Endothelial cell of umbilical vein (primary cell): ENCODE measurements around the gene PIGQ.

Experiments
- EZH2 ChIP-seq: IDR thresholded peaks from 2 replicates; pipeline ENCODE4 v1.6.1; 2012; ENCODE audit warnings: borderline replicate concordance, low read depth, mild to moderate bottlenecking, moderate library complexity, low read length, inconsistent platforms; ENCODE audit not compliant: severe bottlenecking
- FOS ChIP-seq: IDR thresholded peaks from 2 replicates; pipeline ENCODE4 v1.6.1; 2011; ENCODE audit warnings: mild to moderate bottlenecking, low read length, moderate library complexity, borderline replicate concordance; ENCODE audit not compliant: insufficient read depth
- JUN ChIP-seq: IDR thresholded peaks from 2 replicates; pipeline ENCODE4 v1.6.1; 2011; ENCODE audit warnings: borderline replicate concordance, low read depth; ENCODE audit not compliant: insufficient read length, insufficient read depth
- MAX ChIP-seq: IDR thresholded peaks from 2 replicates; pipeline ENCODE4 v1.6.1; 2011; ENCODE audit not compliant: insufficient read depth, insufficient read length
- MYC ChIP-seq: IDR thresholded peaks from one replicate; pipeline ENCODE4 v1.6.1; 2011; ENCODE audit warnings: mild to moderate bottlenecking, low read depth, low read length
- POLR2A ChIP-seq: IDR thresholded peaks from 2 replicates; pipeline ENCODE4 v1.6.1; 2012; ENCODE audit warnings: low read depth, mild to moderate bottlenecking, control low read depth, low read length
- POLR2AphosphoS5 ChIP-seq: IDR thresholded peaks from 2 replicates; pipeline ENCODE4 v1.6.1; 2012; ENCODE audit warnings: low read depth, mild to moderate bottlenecking, control low read depth, low read length, moderate library complexity; ENCODE audit not compliant: insufficient read depth
- TF ChIP-seq, protein P1 (sequence below), 2 donors: IDR thresholded peaks; 1 replicate in 1 of 2; 2 replicates in 1 of 2; pipeline ENCODE4 v1.5.1; 2011; ENCODE audit warnings: low read length in 2 of 2, mild to moderate bottlenecking in 2 of 2, moderate library complexity in 2 of 2, control low read depth in 1 of 2, inconsistent platforms in 1 of 2, low read depth in 1 of 2; ENCODE audit not compliant: insufficient read depth in 1 of 2; ENCODE audit errors: extremely low read depth in 1 of 2

DNA sequence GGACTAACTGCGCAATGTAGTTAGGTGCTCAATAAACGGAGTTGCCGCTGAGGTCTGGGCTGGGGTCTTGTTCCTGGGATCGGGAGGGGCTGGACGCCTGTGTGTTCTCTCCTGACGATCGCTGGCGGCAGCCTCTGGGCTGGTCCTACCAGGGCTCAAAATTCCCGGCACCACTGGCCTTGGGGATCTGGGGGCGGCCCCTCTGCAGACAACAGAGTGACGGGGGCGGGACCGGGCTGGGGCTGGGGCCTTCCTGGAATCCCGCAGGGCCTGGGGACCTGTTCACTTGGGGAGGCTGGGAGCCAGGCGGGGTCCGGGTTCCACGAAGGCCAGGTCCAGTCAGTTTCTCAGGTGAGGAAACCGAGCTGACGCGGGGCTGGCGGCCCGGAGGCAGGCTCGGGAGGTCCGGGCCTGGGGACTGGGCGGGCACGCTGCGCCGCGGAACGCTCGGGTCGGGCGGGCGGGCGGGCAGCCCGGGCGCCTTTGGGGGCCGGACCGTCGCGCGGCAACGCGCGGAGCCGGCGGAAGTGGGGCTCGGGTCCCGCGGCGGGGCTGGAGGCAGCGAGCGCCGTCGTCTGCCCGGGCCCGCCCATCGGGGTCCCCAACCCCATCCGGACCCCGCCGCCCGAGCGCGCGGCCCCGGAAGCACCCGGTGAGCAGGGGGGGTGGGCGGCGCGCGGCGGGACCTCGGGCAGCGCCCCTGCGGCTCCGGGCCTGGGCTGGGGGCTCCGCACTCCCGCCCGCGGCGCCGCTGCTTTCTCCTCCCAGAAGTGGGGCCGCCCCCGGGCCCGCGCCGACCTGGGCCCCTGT, at the start of gene PIGQ:
- TF ChIP-seq, protein P1, sequence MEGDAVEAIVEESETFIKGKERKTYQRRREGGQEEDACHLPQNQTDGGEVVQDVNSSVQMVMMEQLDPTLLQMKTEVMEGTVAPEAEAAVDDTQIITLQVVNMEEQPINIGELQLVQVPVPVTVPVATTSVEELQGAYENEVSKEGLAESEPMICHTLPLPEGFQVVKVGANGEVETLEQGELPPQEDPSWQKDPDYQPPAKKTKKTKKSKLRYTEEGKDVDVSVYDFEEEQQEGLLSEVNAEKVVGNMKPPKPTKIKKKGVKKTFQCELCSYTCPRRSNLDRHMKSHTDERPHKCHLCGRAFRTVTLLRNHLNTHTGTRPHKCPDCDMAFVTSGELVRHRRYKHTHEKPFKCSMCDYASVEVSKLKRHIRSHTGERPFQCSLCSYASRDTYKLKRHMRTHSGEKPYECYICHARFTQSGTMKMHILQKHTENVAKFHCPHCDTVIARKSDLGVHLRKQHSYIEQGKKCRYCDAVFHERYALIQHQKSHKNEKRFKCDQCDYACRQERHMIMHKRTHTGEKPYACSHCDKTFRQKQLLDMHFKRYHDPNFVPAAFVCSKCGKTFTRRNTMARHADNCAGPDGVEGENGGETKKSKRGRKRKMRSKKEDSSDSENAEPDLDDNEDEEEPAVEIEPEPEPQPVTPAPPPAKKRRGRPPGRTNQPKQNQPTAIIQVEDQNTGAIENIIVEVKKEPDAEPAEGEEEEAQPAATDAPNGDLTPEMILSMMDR (IDR thresholded peaks at IDR 0.05; ENCODE audit: extremely low read depth in 1 of 2, insufficient read depth in 1 of 2, low read depth in 1 of 2, low read length in 2 of 2), result no peak
- TF ChIP-seq POLR2A, result peak; percentile 44
- peak; percentile 49 for TF ChIP-seq POLR2AphosphoS5
- no peak for TF ChIP-seq EZH2
- no peak for TF ChIP-seq JUN
- no peak for TF ChIP-seq MYC
- no peak for TF ChIP-seq MAX
- no peak for TF ChIP-seq FOS
